GM23338 (cell line): ENCODE data around the gene BNIP5. TPM values are rescaled to one million over a fixed set of nuclear protein-coding genes. Genes with fewer than 3 reads are reported as not detected.
A peak's percentile ranks its signal among the peaks of the same experiment; 100 is the strongest.

ENCODE experiments used
- ATAC-seq: fragments of 200-7000 bp; cut with Tn5 transposase; 3 replicates; pipeline ENCODE4 v1.9.1; 2020
- DNase-seq: peaks from one replicate; pipeline ENCODE4 v3.0.0-alpha.2; 2015; ENCODE audit warnings: low spot score
- H2AFZ ChIP-seq: fragments of 200-600 bp; sonication (generic); 2 replicates; pipeline ENCODE4 v1.8.0; 2016; ENCODE audit warnings: antibody characterized with exemption, mild to moderate bottlenecking, moderate library complexity
- H3F3A ChIP-seq: fragments of 200-600 bp; sonication (generic); replicated peaks from 2 replicates; pipeline ENCODE4 v1.8.0; 2017; ENCODE audit warnings: antibody characterized with exemption, mixed run types, low read depth
- H3K27ac ChIP-seq: fragments of 200-600 bp; sonication (generic); 2 replicates; pipeline ENCODE4 v1.6.1; 2016; ENCODE audit warnings: low read depth
- H3K27me3 ChIP-seq: fragments of 200-600 bp; sonication (generic); 2 replicates; pipeline ENCODE4 v1.8.0; 2016; ENCODE audit warnings: mild to moderate bottlenecking, mixed run types, moderate library complexity; ENCODE audit not compliant: insufficient read depth
- H3K36me3 ChIP-seq: fragments of 200-600 bp; sonication (generic); 2 replicates; pipeline ENCODE4 v1.8.0; 2016; ENCODE audit warnings: mild to moderate bottlenecking; ENCODE audit not compliant: insufficient read depth
- H3K4me1 ChIP-seq: fragments of 200-600 bp; sonication (generic); 2 replicates; pipeline ENCODE4 v1.8.0; 2016; ENCODE audit warnings: mild to moderate bottlenecking, moderate library complexity; ENCODE audit not compliant: insufficient read depth
- H3K4me2 ChIP-seq: fragments of 200-600 bp; sonication (generic); 2 replicates; pipeline ENCODE4 v1.7.1; 2017; ENCODE audit warnings: mixed run types
- H3K4me3 ChIP-seq: fragments of 200-600 bp; sonication (generic); 2 replicates; pipeline ENCODE4 v1.6.1; 2016; ENCODE audit warnings: mixed run types
- H3K79me2 ChIP-seq: fragments of 200-600 bp; sonication (generic); replicated peaks from 2 replicates; pipeline ENCODE4 v1.8.0; 2017; ENCODE audit warnings: mild to moderate bottlenecking; ENCODE audit not compliant: insufficient read depth
- H3K9me2 ChIP-seq: fragments of 200-600 bp; sonication (generic); 2 replicates; pipeline ENCODE4 v1.8.0; 2017; ENCODE audit not compliant: insufficient read depth
- H4K20me1 ChIP-seq: fragments of 200-600 bp; sonication (generic); replicated peaks from 2 replicates; pipeline ENCODE4 v1.8.0; 2017; ENCODE audit warnings: mild to moderate bottlenecking; ENCODE audit not compliant: insufficient read depth
- H3K27ac Mint-ChIP-seq: 2 replicates; pipeline ENCODE4 v1.8.0; 2020; ENCODE audit warnings: inconsistent platforms, mild to moderate bottlenecking, moderate library complexity, mixed read lengths
- H3K27me3 Mint-ChIP-seq: 3 replicates; pipeline ENCODE4 v1.8.0; 2022; ENCODE audit warnings: low read depth, mild to moderate bottlenecking, moderate library complexity, mixed read lengths, inconsistent platforms; ENCODE audit not compliant: insufficient read depth, poor library complexity
- H3K36me3 Mint-ChIP-seq: 3 replicates; pipeline ENCODE4 v1.8.0; 2021; ENCODE audit warnings: low read depth, mild to moderate bottlenecking, inconsistent platforms, moderate library complexity, mixed read lengths
- H3K4me1 Mint-ChIP-seq: 3 replicates; pipeline ENCODE4 v1.8.0; 2020; ENCODE audit warnings: mild to moderate bottlenecking, inconsistent platforms, mixed read lengths
- H3K4me3 Mint-ChIP-seq: 3 replicates; pipeline ENCODE4 v1.8.0; 2021; ENCODE audit warnings: moderate library complexity, mild to moderate bottlenecking, inconsistent platforms, mixed read lengths
- H3K9me3 Mint-ChIP-seq: 3 replicates; pipeline ENCODE4 v1.8.0; 2020; ENCODE audit warnings: moderate library complexity, mild to moderate bottlenecking, inconsistent platforms, mixed read lengths
- CREB1 ChIP-seq: fragments of 250-450 bp; sonication (Bioruptor Pico); IDR thresholded peaks from 2 replicates; pipeline ENCODE4 v1.5.0; 2020; ENCODE audit warnings: low read depth, mild to moderate bottlenecking, moderate library complexity
- JUNB ChIP-seq: IDR thresholded peaks from one replicate; pipeline ENCODE4 v1.6.1; 2016; ENCODE audit warnings: antibody characterized with exemption; ENCODE audit not compliant: unreplicated experiment
- POLR2AphosphoS5 ChIP-seq: IDR thresholded peaks from 2 replicates; pipeline ENCODE4 v1.6.1; 2016; ENCODE audit warnings: antibody characterized with exemption, low read depth
- polyA plus RNA-seq: library from polyadenylated mRNA; unstranded; fragments of >200 nt; fragmentation: Nextera tagmentation; extraction: Ambion mirVana; gene quantifications from 2 replicates; pipeline ENCODE4 v1.2.1, GENCODE V29; 2016
- total RNA-seq: library from RNA; depleted of rRNA; stranded (reverse); fragments of >200 nt; shearing (Covaris generic); gene quantifications from 2 replicates; pipeline ENCODE4 v1.2.3, GENCODE V29; 2014
- TF ChIP-seq, protein P1 (sequence below), 2 experiments: fragments of 200-600 bp in 1 of 2; sonication (generic) in 1 of 2; conservative IDR thresholded peaks; 2 replicates each; pipeline versions ENCODE4 v1.5.1 to v1.6.1; 2016 to 2017; ENCODE audit warnings: antibody characterized with exemption in 2 of 2, low read depth in 2 of 2, mild to moderate bottlenecking in 2 of 2, moderate library complexity in 1 of 2
- TF ChIP-seq, protein P2 (sequence below): fragments of 250-450 bp; sonication (Bioruptor Pico); IDR thresholded peaks from 2 replicates; pipeline ENCODE4 v1.5.0; 2020; ENCODE audit warnings: mild to moderate bottlenecking, moderate library complexity

BNIP5 gene
- total and polyA plus RNA-seq, 2 experiments from 2014 or later, result not detected

DNA sequence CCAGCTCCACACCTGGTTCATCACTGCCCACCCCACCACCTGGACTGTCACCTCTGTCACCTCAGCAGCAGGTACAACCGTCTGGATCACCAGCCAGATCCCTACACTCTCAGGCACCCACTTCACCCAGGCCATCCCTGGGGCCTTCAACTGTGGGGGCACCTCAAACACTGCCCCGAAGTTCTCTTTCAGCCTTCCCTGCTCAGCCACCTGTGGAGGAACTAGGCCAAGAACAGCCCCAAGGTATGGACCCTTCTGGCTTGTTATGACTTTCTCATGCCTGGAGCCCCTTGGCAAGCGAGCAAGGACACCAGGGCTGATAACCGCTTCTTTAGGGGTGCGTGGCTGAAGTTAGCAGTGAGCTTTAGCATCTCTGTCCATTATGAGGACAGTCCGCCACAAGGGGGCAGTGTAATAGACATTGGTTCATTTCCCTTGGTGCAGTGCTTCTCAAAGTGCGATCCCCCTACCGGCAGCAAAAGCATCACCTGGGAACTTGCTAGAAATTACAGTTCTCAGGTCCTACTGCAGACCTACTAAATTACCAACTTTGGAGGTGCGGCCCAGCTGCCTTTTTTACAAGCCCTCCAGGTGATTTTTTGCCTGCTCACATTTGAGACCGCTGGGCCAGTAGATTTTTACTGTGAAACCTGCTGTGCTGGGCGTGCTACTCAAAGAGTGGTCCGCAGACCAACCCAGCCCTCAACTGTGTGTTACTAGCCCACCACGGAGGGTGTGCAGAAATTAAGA lies 34.3 kb downstream of the BNIP5 start:
- peak overlapping the region; percentile 76; the same call in 1 of the 2 replicates for H2AFZ ChIP-seq
- no peak overlapping the region for H3K27ac Mint-ChIP-seq

More for the DNA sequence above, 34.3 kb downstream of the BNIP5 start:
- TF ChIP-seq JUNB (no peak), CREB1 (0 out of 2 replicates have a peak, but pooled peaks have one; percentile 44), POLR2AphosphoS5 (no peak)
- TF ChIP-seq, protein P1, sequence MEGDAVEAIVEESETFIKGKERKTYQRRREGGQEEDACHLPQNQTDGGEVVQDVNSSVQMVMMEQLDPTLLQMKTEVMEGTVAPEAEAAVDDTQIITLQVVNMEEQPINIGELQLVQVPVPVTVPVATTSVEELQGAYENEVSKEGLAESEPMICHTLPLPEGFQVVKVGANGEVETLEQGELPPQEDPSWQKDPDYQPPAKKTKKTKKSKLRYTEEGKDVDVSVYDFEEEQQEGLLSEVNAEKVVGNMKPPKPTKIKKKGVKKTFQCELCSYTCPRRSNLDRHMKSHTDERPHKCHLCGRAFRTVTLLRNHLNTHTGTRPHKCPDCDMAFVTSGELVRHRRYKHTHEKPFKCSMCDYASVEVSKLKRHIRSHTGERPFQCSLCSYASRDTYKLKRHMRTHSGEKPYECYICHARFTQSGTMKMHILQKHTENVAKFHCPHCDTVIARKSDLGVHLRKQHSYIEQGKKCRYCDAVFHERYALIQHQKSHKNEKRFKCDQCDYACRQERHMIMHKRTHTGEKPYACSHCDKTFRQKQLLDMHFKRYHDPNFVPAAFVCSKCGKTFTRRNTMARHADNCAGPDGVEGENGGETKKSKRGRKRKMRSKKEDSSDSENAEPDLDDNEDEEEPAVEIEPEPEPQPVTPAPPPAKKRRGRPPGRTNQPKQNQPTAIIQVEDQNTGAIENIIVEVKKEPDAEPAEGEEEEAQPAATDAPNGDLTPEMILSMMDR (conservative IDR thresholded peaks at IDR 0.05; ENCODE audit: low read depth in 2 of 2), result peak; percentile 96 to 99
- TF ChIP-seq, protein P2, sequence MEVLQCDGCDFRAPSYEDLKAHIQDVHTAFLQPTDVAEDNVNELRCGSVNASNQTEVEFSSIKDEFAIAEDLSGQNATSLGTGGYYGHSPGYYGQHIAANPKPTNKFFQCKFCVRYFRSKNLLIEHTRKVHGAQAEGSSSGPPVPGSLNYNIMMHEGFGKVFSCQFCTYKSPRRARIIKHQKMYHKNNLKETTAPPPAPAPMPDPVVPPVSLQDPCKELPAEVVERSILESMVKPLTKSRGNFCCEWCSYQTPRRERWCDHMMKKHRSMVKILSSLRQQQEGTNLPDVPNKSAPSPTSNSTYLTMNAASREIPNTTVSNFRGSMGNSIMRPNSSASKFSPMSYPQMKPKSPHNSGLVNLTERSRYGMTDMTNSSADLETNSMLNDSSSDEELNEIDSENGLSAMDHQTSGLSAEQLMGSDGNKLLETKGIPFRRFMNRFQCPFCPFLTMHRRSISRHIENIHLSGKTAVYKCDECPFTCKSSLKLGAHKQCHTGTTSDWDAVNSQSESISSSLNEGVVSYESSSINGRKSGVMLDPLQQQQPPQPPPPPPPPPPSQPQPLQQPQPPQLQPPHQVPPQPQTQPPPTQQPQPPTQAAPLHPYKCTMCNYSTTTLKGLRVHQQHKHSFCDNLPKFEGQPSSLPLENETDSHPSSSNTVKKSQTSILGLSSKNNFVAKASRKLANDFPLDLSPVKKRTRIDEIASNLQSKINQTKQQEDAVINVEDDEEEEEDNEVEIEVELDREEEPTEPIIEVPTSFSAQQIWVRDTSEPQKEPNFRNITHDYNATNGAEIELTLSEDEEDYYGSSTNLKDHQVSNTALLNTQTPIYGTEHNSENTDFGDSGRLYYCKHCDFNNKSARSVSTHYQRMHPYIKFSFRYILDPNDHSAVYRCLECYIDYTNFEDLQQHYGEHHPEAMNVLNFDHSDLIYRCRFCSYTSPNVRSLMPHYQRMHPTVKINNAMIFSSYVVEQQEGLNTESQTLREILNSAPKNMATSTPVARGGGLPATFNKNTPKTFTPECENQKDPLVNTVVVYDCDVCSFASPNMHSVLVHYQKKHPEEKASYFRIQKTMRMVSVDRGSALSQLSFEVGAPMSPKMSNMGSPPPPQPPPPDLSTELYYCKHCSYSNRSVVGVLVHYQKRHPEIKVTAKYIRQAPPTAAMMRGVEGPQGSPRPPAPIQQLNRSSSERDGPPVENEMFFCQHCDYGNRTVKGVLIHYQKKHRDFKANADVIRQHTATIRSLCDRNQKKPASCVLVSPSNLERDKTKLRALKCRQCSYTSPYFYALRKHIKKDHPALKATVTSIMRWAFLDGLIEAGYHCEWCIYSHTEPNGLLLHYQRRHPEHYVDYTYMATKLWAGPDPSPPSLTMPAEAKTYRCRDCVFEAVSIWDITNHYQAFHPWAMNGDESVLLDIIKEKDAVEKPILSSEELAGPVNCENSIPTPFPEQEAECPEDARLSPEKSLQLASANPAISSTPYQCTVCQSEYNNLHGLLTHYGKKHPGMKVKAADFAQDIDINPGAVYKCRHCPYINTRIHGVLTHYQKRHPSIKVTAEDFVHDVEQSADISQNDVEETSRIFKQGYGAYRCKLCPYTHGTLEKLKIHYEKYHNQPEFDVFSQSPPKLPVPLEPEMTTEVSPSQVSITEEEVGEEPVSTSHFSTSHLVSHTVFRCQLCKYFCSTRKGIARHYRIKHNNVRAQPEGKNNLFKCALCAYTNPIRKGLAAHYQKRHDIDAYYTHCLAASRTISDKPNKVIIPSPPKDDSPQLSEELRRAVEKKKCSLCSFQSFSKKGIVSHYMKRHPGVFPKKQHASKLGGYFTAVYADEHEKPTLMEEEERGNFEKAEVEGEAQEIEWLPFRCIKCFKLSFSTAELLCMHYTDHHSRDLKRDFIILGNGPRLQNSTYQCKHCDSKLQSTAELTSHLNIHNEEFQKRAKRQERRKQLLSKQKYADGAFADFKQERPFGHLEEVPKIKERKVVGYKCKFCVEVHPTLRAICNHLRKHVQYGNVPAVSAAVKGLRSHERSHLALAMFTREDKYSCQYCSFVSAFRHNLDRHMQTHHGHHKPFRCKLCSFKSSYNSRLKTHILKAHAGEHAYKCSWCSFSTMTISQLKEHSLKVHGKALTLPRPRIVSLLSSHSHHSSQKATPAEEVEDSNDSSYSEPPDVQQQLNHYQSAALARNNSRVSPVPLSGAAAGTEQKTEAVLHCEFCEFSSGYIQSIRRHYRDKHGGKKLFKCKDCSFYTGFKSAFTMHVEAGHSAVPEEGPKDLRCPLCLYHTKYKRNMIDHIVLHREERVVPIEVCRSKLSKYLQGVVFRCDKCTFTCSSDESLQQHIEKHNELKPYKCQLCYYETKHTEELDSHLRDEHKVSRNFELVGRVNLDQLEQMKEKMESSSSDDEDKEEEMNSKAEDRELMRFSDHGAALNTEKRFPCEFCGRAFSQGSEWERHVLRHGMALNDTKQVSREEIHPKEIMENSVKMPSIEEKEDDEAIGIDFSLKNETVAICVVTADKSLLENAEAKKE (CRISPR knock-in tag), result 0 out of 2 replicates have a peak, but pooled peaks have one; percentile 13
- ATAC-seq (peak; percentile 95), DNase-seq (peak; percentile 99)
- Histone ChIP-seq H3F3A (no peaks in the 10 kb centered on the region), H3K4me1 (peaks cover 5% of the 10 kb centered on the region; the same call in 1 of the 2 replicates), H3K4me3 (no peak overlapping the region), H4K20me1 (no peaks in the 10 kb centered on the region), H3K4me2 (no peak overlapping the region), H3K9me2 (no peaks in the 10 kb centered on the region), H3K79me2 (no peaks in the 10 kb centered on the region), H3K36me3 (no peaks in the 10 kb centered on the region), H3K27ac (no peak overlapping the region), H3K27me3 (no peaks in the 10 kb centered on the region)
- Mint-ChIP-seq H3K4me1 (peaks cover 9% of the 10 kb centered on the region), H3K9me3 (no peaks in the 10 kb centered on the region), H3K27me3 (peaks cover 3% of the 10 kb centered on the region), H3K36me3 (no peaks in the 10 kb centered on the region), H3K4me3 (no peak overlapping the region)
